ENCODE measurements around the gene GPATCH2.

The GPATCH2 gene

DNA sequence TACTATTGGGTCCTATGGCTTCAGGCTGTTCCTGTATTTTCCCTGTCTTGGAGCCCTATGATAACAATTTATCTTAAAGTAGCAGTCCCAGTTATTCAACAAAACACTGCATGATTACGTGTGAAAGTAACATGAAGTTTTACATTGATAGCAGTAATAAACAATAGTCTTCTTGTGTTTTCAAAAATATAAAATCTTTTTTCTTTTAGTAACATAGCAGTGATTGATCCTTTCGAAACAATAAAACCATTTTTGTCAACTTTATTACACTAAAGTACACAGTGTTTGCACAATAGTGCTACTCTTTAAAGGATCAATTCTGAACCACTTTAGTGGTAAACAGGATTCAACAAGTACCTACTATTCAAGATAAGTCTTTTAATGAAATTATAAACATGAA, 90.6 kb downstream of the GPATCH2 start:
- ChIA-PET POLR2A (no interaction called here), CTCF (no interaction called here)
- no peak overlapping the region for H3K4me3 ChIP-seq (ENCODE audit: low read depth, low read length)
- DNase-seq (ENCODE audit: low read depth, low spot score) = no peak
- TF ChIP-seq, protein P1, sequence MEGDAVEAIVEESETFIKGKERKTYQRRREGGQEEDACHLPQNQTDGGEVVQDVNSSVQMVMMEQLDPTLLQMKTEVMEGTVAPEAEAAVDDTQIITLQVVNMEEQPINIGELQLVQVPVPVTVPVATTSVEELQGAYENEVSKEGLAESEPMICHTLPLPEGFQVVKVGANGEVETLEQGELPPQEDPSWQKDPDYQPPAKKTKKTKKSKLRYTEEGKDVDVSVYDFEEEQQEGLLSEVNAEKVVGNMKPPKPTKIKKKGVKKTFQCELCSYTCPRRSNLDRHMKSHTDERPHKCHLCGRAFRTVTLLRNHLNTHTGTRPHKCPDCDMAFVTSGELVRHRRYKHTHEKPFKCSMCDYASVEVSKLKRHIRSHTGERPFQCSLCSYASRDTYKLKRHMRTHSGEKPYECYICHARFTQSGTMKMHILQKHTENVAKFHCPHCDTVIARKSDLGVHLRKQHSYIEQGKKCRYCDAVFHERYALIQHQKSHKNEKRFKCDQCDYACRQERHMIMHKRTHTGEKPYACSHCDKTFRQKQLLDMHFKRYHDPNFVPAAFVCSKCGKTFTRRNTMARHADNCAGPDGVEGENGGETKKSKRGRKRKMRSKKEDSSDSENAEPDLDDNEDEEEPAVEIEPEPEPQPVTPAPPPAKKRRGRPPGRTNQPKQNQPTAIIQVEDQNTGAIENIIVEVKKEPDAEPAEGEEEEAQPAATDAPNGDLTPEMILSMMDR (IDR thresholded peaks at IDR 0.05; ENCODE audit: insufficient read depth, low read length, missing control alignments) = no peak

DNA sequence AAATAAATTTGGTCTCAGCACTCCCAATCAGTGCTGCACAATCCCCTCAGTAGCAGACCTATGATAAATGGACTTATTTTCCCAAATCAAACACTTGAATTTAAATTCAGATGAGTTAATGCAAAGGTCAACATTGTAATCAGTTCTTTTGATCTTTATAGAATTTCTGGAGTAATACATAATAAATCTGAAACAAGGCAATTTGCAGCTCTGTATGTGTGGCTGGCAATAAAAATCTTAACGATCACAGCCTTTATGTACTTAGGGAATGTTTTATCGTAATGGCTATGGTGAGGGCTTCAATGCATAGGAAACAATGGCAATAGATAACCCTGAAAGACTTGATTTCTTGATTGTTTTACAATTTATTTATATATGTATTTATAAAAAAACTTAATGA, 91.4 kb downstream of the GPATCH2 start:
- TF ChIP-seq, protein P1 (IDR thresholded peaks at IDR 0.05; ENCODE audit: insufficient read depth, low read length, missing control alignments) = no peak
- POLR2A ChIA-PET = no interaction called here
- no peak for DNase-seq (ENCODE audit: low read depth, low spot score)
- CTCF ChIA-PET = no interaction called here
- no peak overlapping the region for H3K4me3 ChIP-seq (ENCODE audit: low read depth, low read length)

DNA sequence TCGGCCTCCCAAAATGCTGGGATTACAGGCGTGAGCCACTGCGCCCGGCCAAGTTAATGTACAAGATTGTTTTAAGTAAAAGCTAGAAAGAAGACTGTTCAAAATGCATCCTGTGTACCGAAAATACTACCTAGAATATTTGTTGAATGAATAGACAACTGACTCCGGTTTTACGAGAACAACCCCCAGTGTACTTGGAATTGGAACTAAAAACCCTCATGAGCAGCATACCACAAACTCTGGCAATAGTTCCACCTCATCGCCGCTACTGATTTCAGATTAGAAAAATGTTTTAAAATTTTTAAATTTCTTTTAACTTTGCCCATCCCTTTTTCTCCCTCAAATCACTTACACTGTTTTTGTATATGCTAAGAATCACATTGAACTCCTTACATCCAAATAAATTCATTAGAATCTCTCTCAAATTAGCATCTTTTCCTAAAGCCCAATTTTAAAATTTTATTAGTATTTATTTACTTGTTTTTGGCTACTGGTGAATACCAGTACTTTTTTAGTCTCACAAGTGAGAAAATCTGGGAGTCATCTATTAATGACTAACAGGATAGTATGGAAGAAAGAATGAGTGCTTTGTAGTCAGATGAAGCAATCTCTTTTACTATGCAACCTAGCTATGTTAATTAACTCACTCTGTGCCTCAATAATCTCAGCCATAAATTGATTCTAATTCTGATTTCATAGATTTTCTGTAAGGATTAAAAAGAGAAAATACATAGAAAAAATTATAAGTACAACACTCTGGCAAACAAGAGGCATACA, 95.1 kb downstream of the GPATCH2 start:
- DNase-seq (ENCODE audit: low read depth, low spot score) = no peak
- no peak overlapping the region for H3K4me3 ChIP-seq (ENCODE audit: low read depth, low read length)
- CTCF ChIA-PET = no interaction called here
- POLR2A ChIA-PET = no interaction called here
- TF ChIP-seq, protein P1 (IDR thresholded peaks at IDR 0.05; ENCODE audit: insufficient read depth, low read length, missing control alignments) = no peak

DNA sequence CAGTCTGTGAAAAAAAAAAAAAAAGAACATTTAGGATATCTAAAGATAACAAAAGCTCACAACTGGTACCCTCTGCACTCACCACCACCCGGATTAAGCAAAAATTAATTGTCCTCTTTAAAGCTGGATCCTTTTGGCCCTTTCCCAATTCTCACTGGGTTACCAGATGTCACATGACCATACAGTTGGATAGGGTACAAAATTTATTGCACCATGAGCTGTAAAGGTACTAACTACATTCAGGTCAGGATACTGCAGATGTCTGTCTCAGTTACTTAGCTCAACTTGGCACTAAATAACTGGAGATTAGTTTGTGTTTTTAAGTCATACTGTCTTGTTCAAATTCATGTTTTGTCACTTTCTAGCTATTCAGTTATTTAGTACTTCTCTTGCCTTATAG, 96.3 kb downstream of the GPATCH2 start:
- ChIA-PET CTCF (no interaction called here), POLR2A (no interaction called here)
- no peak overlapping the region for H3K4me3 ChIP-seq (ENCODE audit: low read depth, low read length)
- DNase-seq (ENCODE audit: low read depth, low spot score) = no peak
- TF ChIP-seq, protein P1 (IDR thresholded peaks at IDR 0.05; ENCODE audit: insufficient read depth, low read length, missing control alignments) = no peak

DNA sequence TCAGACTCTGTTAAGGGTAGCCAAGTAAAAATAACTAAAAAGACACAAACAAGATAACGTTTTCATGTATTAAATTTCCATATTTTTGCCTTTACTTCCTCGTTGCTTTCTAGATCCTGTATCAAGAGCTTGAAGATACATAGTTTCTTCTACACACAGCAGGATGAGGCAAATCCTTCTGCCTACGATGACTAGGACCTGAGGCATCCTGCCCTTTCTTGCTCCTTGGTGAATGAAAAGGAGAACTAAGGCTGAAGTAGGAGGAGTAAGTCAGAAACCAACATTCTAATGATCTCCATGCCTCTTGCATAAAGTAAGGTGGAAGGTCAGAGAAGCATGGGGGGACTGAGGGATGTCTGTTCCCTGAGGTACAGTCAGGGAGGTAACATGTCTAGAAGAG, 102.6 kb downstream of the GPATCH2 start:
- peak; percentile 24 for DNase-seq (ENCODE audit: low read depth, low spot score)
- POLR2A ChIA-PET = interaction anchor here (0.6 kb wide), 1 partner anchor 12 kb away, joined by 3 read pairs; no protein-coding TSS in a partner anchor
- H3K4me3 ChIP-seq (ENCODE audit: low read depth, low read length) = no peak overlapping the region
- CTCF ChIA-PET = interaction anchor here (1.1 kb wide), 1 partner anchor 13 kb away, joined by 4 read pairs; no protein-coding TSS in a partner anchor
- TF ChIP-seq, protein P1 (IDR thresholded peaks at IDR 0.05; ENCODE audit: insufficient read depth, low read length, missing control alignments) = no peak

DNA sequence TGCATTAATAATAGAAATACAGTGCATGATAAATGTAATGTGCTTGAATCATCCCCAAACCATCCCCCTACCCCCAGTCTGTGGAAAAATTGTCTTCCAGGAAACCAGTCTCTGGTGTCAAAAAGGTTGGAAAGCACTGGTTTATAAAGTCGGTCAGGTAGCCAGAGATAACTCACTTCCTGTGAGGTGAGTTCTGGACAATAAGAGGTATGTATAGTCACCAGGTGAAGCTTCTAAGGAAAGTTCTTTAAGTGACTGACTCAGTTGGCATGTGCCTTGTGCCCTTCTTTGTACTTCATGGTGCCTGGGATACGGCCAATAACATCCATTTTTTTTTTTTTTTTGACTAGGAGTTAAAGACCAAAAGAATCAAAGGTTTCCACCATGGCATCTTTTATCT, 103.7 kb downstream of the GPATCH2 start:
- CTCF ChIA-PET = interaction anchor here (1.1 kb wide), 1 partner anchor 14 kb away, joined by 4 read pairs; no protein-coding TSS in a partner anchor
- TF ChIP-seq, protein P1 (IDR thresholded peaks at IDR 0.05; ENCODE audit: insufficient read depth, low read length, missing control alignments) = no peak
- POLR2A ChIA-PET = no interaction called here
- no peak overlapping the region for H3K4me3 ChIP-seq (ENCODE audit: low read depth, low read length)
- no peak for DNase-seq (ENCODE audit: low read depth, low spot score)

Measured in AG04449 (cell line).